ENCODE data around the gene TUB.

Gene TUB

GRCh38 chr11:8045839-8046238, 35.2 kb upstream of the TUB start:
- DNase-seq (ENCODE audit: low read depth), result no peak

- no peak for DNase-seq (ENCODE audit: low read depth)
Observed at GRCh38 chr11:8047382-8047781, 33.6 kb upstream of the TUB start.

GRCh38 chr11:8049084-8049483, 31.9 kb upstream of the TUB start:
- no peak for DNase-seq (ENCODE audit: low read depth)

- DNase-seq (ENCODE audit: low read depth), result no peak
Observed at GRCh38 chr11:8055091-8055835, 25.7 kb upstream of the TUB start.

- no peak for DNase-seq (ENCODE audit: low read depth)
Observed at GRCh38 chr11:8055836-8056526, 25.0 kb upstream of the TUB start.

GRCh38 chr11:8056810-8057463, 24.1 kb upstream of the TUB start:
- no peak for DNase-seq (ENCODE audit: low read depth)

GRCh38 chr11:8058216-8058615, 22.8 kb upstream of the TUB start:
- no peak for DNase-seq (ENCODE audit: low read depth)

- DNase-seq (ENCODE audit: low read depth), result no peak
Observed at GRCh38 chr11:8059030-8059429, 22.0 kb upstream of the TUB start.

GRCh38 chr11:8059571-8060011, 21.4 kb upstream of the TUB start:
- DNase-seq (ENCODE audit: low read depth), result no peak

GRCh38 chr11:8060146-8060719, 20.8 kb upstream of the TUB start:
- no peak for DNase-seq (ENCODE audit: low read depth)

- DNase-seq (ENCODE audit: low read depth), result no peak
Observed at GRCh38 chr11:8060801-8061554, 20.0 kb upstream of the TUB start.

GRCh38 chr11:8061555-8062428, 19.2 kb upstream of the TUB start:
- no peak for DNase-seq (ENCODE audit: low read depth)

- DNase-seq (ENCODE audit: low read depth), result no peak
Observed at GRCh38 chr11:8062781-8063257, 18.2 kb upstream of the TUB start.

- DNase-seq (ENCODE audit: low read depth), result no peak
Observed at GRCh38 chr11:8063324-8063723, 17.7 kb upstream of the TUB start.

GRCh38 chr11:8065031-8065430, 16.0 kb upstream of the TUB start:
- no peak for DNase-seq (ENCODE audit: low read depth)

GRCh38 chr11:8066036-8066910, 14.7 kb upstream of the TUB start:
- DNase-seq (ENCODE audit: low read depth), result no peak

GRCh38 chr11:8066911-8067455, 14.0 kb upstream of the TUB start:
- DNase-seq (ENCODE audit: low read depth), result no peak

- DNase-seq (ENCODE audit: low read depth), result no peak
Observed at GRCh38 chr11:8067567-8067928, 13.5 kb upstream of the TUB start.

GRCh38 chr11:8067929-8068575, 13.0 kb upstream of the TUB start:
- no peak for DNase-seq (ENCODE audit: low read depth)
